Measurements from ENCODE around the gene UBQLNL.

GRCh38 chr11:5531053-5531831 is 14.7 kb upstream of the UBQLNL start:
- TF ChIP-seq CTCF (IDR thresholded peaks at IDR 0.05) (no peak), CEBPB (IDR thresholded peaks at IDR 0.05) (no peak), CBX2 (IDR thresholded peaks at IDR 0.05; ENCODE audit: borderline replicate concordance, low read depth) (no peak), POLR2A (IDR thresholded peaks at IDR 0.05; ENCODE audit: low read length) (no peak), BHLHE40 (IDR thresholded peaks at IDR 0.05; ENCODE audit: low read depth, low read length) (no peak), HDAC2 (IDR thresholded peaks at IDR 0.05) (no peak), JUN (IDR thresholded peaks at IDR 0.05) (no peak), USF2 (IDR thresholded peaks at IDR 0.05) (no peak), RAD21 (conservative IDR thresholded peaks at IDR 0.05 in 1 of 2, IDR thresholded peaks at IDR 0.05 in 1 of 2) (no peak)
